HG02870 (cell line): Measurements from ENCODE around the gene MRPS33.

Source experiments
- ATAC-seq: cut with Tn5 transposase; IDR thresholded peaks from one replicate; pipeline ENCODE4 v1.9.1; 2021; ENCODE audit warnings: mild to moderate bottlenecking, moderate library complexity; ENCODE audit not compliant: unreplicated experiment

The MRPS33 gene

GRCh38 chr7:141012696-141013344 lies 1.9 kb downstream of the MRPS33 start:
- ATAC-seq: no peak

GRCh38 chr7:141012044-141012685 lies 2.6 kb downstream of the MRPS33 start:
- ATAC-seq: no peak

- no peak for ATAC-seq
Measured at GRCh38 chr7:141011443-141011842, 3.3 kb downstream of the MRPS33 start.

GRCh38 chr7:141003172-141004065 lies 11.3 kb downstream of the MRPS33 start:
- no peak for ATAC-seq

GRCh38 chr7:141001546-141001945 lies 13.2 kb downstream of the MRPS33 start:
- no peak for ATAC-seq

GRCh38 chr7:141001122-141001521 lies 13.6 kb downstream of the MRPS33 start:
- ATAC-seq: no peak

- ATAC-seq: no peak
Measured at GRCh38 chr7:140998715-140999114, 16.0 kb downstream of the MRPS33 start.

- no peak for ATAC-seq
Measured at GRCh38 chr7:140992422-140992821, 22.3 kb downstream of the MRPS33 start.

GRCh38 chr7:140990193-140990962 lies 24.4 kb downstream of the MRPS33 start:
- ATAC-seq: no peak

- no peak for ATAC-seq
Measured at GRCh38 chr7:140989068-140989467, 25.7 kb downstream of the MRPS33 start.

- ATAC-seq: no peak
Measured at GRCh38 chr7:140983802-140984201, 30.9 kb downstream of the MRPS33 start.

GRCh38 chr7:140982508-140982907 lies 32.2 kb downstream of the MRPS33 start:
- ATAC-seq: no peak

- ATAC-seq: no peak
Measured at GRCh38 chr7:140981951-140982350, 32.8 kb downstream of the MRPS33 start.

- no peak for ATAC-seq
Measured at GRCh38 chr7:140977741-140978140, 37.0 kb downstream of the MRPS33 start.

- no peak for ATAC-seq
Measured at GRCh38 chr7:140972876-140973829, 41.6 kb downstream of the MRPS33 start.

GRCh38 chr7:140972344-140972743 lies 42.4 kb downstream of the MRPS33 start:
- no peak for ATAC-seq

GRCh38 chr7:140967438-140967837 lies 47.3 kb downstream of the MRPS33 start:
- no peak for ATAC-seq

- ATAC-seq: no peak
Measured at GRCh38 chr7:140966561-140967233, 48.1 kb downstream of the MRPS33 start.

- no peak for ATAC-seq
Measured at GRCh38 chr7:140961117-140961516, 53.6 kb downstream of the MRPS33 start.
